Loucy (cell line): ENCODE data around the gene SMIM44.

Experiments
- H2AFZ ChIP-seq: fragments of 200-600 bp; sonication (generic); 2 replicates; pipeline ENCODE4 v1.6.0; 2016; ENCODE audit warnings: antibody characterized with exemption, mild to moderate bottlenecking, low read length, moderate library complexity
- H3F3A ChIP-seq: fragments of 200-600 bp; 2 replicates; pipeline ENCODE4 v1.6.0; 2016; ENCODE audit warnings: antibody characterized with exemption, low read depth, mild to moderate bottlenecking
- H3K27me3 ChIP-seq: fragments of 200-600 bp; sonication (generic); 2 replicates; pipeline ENCODE4 v1.6.1; 2014; ENCODE audit warnings: low read length, mild to moderate bottlenecking; ENCODE audit not compliant: insufficient read depth, poor library complexity, severe bottlenecking
- H3K36me3 ChIP-seq: fragments of 200-600 bp; sonication (generic); 2 replicates; pipeline ENCODE4 v1.6.1; 2016; ENCODE audit warnings: low read length; ENCODE audit not compliant: insufficient read depth
- H3K4me1 ChIP-seq: fragments of 200-600 bp; sonication (generic); 2 replicates; pipeline ENCODE4 v1.5.1; 2014; ENCODE audit warnings: low read length, mild to moderate bottlenecking; ENCODE audit not compliant: insufficient read depth, poor library complexity, severe bottlenecking
- H3K4me2 ChIP-seq: fragments of 200-600 bp; sonication (generic); 2 replicates; pipeline ENCODE4 v1.6.0; 2014; ENCODE audit warnings: antibody characterized with exemption, low read length, low read depth, mild to moderate bottlenecking; ENCODE audit not compliant: poor library complexity, severe bottlenecking
- H3K4me3 ChIP-seq: fragments of 200-600 bp; sonication (generic); 2 replicates; pipeline ENCODE4 v1.5.1; 2014; ENCODE audit warnings: low read length, mild to moderate bottlenecking, mixed read lengths; ENCODE audit not compliant: poor library complexity, severe bottlenecking
- H3K79me2 ChIP-seq: fragments of 200-600 bp; sonication (generic); 2 replicates; pipeline ENCODE4 v1.6.1; 2014; ENCODE audit warnings: low read length; ENCODE audit not compliant: insufficient read depth
- H3K9ac ChIP-seq: fragments of 200-600 bp; sonication (generic); 2 replicates; pipeline ENCODE4 v1.6.0; 2014; ENCODE audit warnings: mild to moderate bottlenecking, low read depth, low read length, moderate library complexity; ENCODE audit not compliant: poor library complexity, severe bottlenecking
- H3K9me2 ChIP-seq: fragments of 200-600 bp; sonication (generic); replicated peaks from 2 replicates; pipeline ENCODE4 v1.6.1; 2016; ENCODE audit warnings: low read depth, low read length, mixed read lengths
- H3K9me3 ChIP-seq: fragments of 200-600 bp; sonication (generic); 2 replicates; pipeline ENCODE4 v1.6.1; 2014; ENCODE audit warnings: mild to moderate bottlenecking, antibody characterized with exemption, low read length, low read depth; ENCODE audit not compliant: insufficient read depth
- H4K20me1 ChIP-seq: fragments of 200-600 bp; sonication (generic); 2 replicates; pipeline ENCODE4 v1.6.0; 2014; ENCODE audit warnings: antibody characterized with exemption, low read length, mild to moderate bottlenecking; ENCODE audit not compliant: insufficient read depth, poor library complexity, severe bottlenecking
- EZH2phosphoT487 ChIP-seq: fragments of 200-600 bp; IDR thresholded peaks from 2 replicates; pipeline ENCODE4 v1.6.1; 2018; ENCODE audit warnings: antibody characterized with exemption, mild to moderate bottlenecking, moderate library complexity, borderline replicate concordance
- TF ChIP-seq, protein P1 (sequence below): fragments of 200-600 bp; sonication (generic); conservative IDR thresholded peaks from 2 replicates; pipeline ENCODE4 v1.5.1; 2014; ENCODE audit warnings: mild to moderate bottlenecking, antibody characterized with exemption, low read length

Gene SMIM44

DNA sequence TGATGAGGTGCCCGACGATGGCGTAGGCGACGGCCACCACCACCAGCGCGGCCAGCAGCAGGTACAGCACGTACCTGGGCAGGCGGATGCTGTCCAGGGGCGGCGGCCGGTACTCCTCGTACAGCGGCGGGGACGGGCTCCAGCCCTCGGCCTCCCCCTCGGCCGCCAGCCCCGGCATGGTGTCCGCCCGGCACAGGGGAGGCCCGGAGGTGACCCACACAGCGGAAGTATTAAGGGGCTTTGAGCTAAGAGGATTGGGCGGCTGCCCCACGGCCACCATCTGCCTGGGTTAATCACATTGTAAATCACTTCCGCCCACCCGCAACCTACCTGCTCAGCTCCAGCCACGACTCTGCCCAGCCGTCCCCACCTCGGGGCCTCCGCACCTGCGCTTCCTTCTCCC is at the start of gene SMIM44:
SMIM44 (minus strand) TSS at position 216 of the 403 bp plus-strand sequence; CDS start at position 178, 38 bp downstream.
- Histone ChIP-seq H3K4me2 (no peak within 1 kb of the TSS), H3K4me1 (peaks cover 25% of the 10 kb centered on the region), H3K27me3 (no peaks in the 10 kb centered on the region), H3K79me2 (peaks cover 15% of the 10 kb centered on the region), H3K9me3 (no peaks in the 10 kb centered on the region), H3K4me3 (no peak within 1 kb of the TSS), H3K36me3 (no peaks in the 10 kb centered on the region; the same call in 1 of the 2 replicates), H4K20me1 (no peaks in the 10 kb centered on the region), H3F3A (no peaks in the 10 kb centered on the region), H3K9me2 (no peaks in the 10 kb centered on the region), H2AFZ (no peak within 1 kb of the TSS), H3K9ac (no peak within 1 kb of the TSS)
- TF ChIP-seq EZH2phosphoT487 = no peak

DNA sequence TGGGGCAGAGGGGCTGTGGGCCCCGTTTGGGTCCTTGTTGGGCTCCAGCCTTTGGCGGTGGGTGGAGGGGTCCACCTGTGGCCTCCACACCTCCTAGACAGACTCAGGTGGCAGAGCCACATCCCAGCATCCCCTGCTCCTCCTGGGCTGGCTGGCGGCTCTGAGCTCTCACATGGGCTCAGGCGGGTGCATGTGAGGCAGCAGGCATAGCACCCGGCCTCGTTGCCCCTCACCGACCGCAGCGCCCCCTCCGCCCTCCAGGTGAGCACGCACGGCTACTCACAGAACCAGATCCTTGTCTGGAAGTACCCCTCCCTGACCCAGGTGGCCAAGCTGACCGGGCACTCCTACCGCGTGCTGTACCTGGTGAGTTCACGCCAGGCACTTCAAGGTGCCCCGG is 49.8 kb upstream of the SMIM44 start:
- no peaks in the 10 kb centered on the region for H3K9me3 ChIP-seq
- no peaks in the 10 kb centered on the region for H3K4me1 ChIP-seq
- H3K9ac ChIP-seq = no peak overlapping the region
- no peaks in the 10 kb centered on the region for H3F3A ChIP-seq
- no peak overlapping the region for H3K4me2 ChIP-seq
- H3K79me2 ChIP-seq = no peaks in the 10 kb centered on the region
- no peak overlapping the region for H3K4me3 ChIP-seq
- no peaks in the 10 kb centered on the region for H3K27me3 ChIP-seq
- no peaks in the 10 kb centered on the region for H3K9me2 ChIP-seq
- no peak for TF ChIP-seq EZH2phosphoT487
- TF ChIP-seq, protein P1, sequence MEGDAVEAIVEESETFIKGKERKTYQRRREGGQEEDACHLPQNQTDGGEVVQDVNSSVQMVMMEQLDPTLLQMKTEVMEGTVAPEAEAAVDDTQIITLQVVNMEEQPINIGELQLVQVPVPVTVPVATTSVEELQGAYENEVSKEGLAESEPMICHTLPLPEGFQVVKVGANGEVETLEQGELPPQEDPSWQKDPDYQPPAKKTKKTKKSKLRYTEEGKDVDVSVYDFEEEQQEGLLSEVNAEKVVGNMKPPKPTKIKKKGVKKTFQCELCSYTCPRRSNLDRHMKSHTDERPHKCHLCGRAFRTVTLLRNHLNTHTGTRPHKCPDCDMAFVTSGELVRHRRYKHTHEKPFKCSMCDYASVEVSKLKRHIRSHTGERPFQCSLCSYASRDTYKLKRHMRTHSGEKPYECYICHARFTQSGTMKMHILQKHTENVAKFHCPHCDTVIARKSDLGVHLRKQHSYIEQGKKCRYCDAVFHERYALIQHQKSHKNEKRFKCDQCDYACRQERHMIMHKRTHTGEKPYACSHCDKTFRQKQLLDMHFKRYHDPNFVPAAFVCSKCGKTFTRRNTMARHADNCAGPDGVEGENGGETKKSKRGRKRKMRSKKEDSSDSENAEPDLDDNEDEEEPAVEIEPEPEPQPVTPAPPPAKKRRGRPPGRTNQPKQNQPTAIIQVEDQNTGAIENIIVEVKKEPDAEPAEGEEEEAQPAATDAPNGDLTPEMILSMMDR = no peak
- H3K36me3 ChIP-seq = peaks cover 62% of the 10 kb centered on the region; the same call in 1 of the 2 replicates
- H4K20me1 ChIP-seq = no peaks in the 10 kb centered on the region
- no peak overlapping the region for H2AFZ ChIP-seq

DNA sequence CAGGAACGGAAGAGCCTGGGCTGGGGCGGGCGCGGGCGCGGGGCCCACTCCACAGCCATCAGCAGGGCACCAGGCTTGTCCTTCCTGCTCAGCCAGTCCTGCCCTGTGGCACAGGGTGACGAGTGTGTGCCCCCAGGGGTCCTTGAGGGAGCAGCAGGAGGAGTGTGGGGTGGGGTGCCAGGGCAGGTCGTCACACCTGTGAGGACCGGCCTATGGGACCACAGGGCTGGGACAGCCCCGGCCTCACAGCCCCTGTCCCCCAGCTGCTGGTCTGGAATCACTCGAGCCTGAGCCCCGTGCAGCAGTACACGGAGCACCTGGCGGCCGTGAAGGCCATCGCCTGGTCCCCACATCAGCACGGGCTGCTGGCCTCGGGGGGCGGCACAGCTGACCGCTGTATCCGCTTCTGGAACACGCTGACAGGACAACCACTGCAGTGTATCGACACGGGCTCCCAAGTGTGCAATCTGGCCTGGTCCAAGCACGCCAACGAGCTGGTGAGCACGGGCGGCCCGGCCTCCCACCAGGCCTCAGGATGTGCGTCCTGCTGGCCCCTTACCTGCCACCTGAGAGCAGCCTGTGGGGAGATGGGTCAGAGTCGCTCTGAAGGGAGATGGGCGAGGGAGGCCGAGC is 49.0 kb upstream of the SMIM44 start:
- no peak overlapping the region for H3K9ac ChIP-seq
- H3K4me3 ChIP-seq = no peak overlapping the region
- H3K4me1 ChIP-seq = no peaks in the 10 kb centered on the region
- no peaks in the 10 kb centered on the region for H3K9me2 ChIP-seq
- H3K27me3 ChIP-seq = no peaks in the 10 kb centered on the region
- H3F3A ChIP-seq = no peaks in the 10 kb centered on the region
- no peak overlapping the region for H3K4me2 ChIP-seq
- no peaks in the 10 kb centered on the region for H4K20me1 ChIP-seq
- H3K9me3 ChIP-seq = no peaks in the 10 kb centered on the region
- peaks cover 67% of the 10 kb centered on the region; the same call in 1 of the 2 replicates for H3K36me3 ChIP-seq
- TF ChIP-seq, protein P1 = no peak
- TF ChIP-seq EZH2phosphoT487 = no peak
- H2AFZ ChIP-seq = no peak overlapping the region
- no peaks in the 10 kb centered on the region for H3K79me2 ChIP-seq

DNA sequence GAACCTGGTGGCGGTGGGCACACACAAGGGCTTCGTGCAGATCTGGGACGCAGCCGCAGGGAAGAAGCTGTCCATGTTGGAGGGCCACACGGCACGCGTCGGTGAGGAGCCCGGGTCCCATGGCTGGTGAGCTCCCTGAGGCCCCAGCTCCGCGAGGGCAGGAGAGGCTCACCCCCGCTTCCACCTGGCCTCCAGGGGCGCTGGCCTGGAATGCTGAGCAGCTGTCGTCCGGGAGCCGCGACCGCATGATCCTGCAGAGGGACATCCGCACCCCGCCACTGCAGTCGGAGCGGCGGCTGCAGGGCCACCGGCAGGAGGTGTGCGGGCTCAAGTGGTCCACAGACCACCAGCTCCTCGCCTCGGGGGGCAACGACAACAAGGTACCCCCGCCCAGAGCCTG is 48.5 kb upstream of the SMIM44 start:
- no peak overlapping the region for H2AFZ ChIP-seq
- no peaks in the 10 kb centered on the region for H3K9me3 ChIP-seq
- H3K9me2 ChIP-seq = no peaks in the 10 kb centered on the region
- H3K36me3 ChIP-seq = peaks cover 72% of the 10 kb centered on the region; the same call in 1 of the 2 replicates
- no peaks in the 10 kb centered on the region for H3K4me1 ChIP-seq
- TF ChIP-seq EZH2phosphoT487 = no peak
- TF ChIP-seq, protein P1 = no peak
- no peaks in the 10 kb centered on the region for H3K27me3 ChIP-seq
- no peak overlapping the region for H3K4me3 ChIP-seq
- no peak overlapping the region for H3K4me2 ChIP-seq
- H3K79me2 ChIP-seq = no peaks in the 10 kb centered on the region
- H3K9ac ChIP-seq = no peak overlapping the region
- H3F3A ChIP-seq = no peaks in the 10 kb centered on the region
- H4K20me1 ChIP-seq = no peaks in the 10 kb centered on the region
